GM12891 (cell line): Measurements from ENCODE around the gene TEC.

Experiments used
- POLR2A ChIP-seq: IDR thresholded peaks from 2 replicates; pipeline ENCODE4 v1.6.1; 2011; ENCODE audit warnings: low read depth, low read length, control low read depth
- POLR2AphosphoS5 ChIP-seq: IDR thresholded peaks from 2 replicates; pipeline ENCODE4 v1.6.1; 2011; ENCODE audit warnings: low read depth, low read length, control low read depth
- SPI1 ChIP-seq: IDR thresholded peaks from 2 replicates; pipeline ENCODE4 v1.6.1; 2011; ENCODE audit warnings: low read depth, low read length, control low read depth

GRCh38 chr4:48262926-48263325 is 6.7 kb downstream of the TEC start:
- TF ChIP-seq POLR2A (no peak), SPI1 (no peak), POLR2AphosphoS5 (no peak)
